A673 (cell line): Measurements from ENCODE around the gene JAGN1. TPM values are rescaled to one million over a fixed set of nuclear protein-coding genes. Genes with fewer than 3 reads are reported as not detected.

ENCODE experiments used
- BruUV-seq: library from RNA; stranded (reverse); fragments of 400-500 nt; replicated peaks from 2 replicates; lab custom pipeline; 2021; lab: Mats Ljungman, UMichigan
- CTCF ChIA-PET: fragments of 300-600 bp; sonication (Branson Sonifier 250); formaldehyde crosslinking; loops from one replicate; lab custom pipeline; 2022; ENCODE audit warnings: antibody characterized with exemption; lab: Charles Lee
- POLR2A ChIA-PET: fragments of 300-600 bp; sonication (Branson Sonifier 250); formaldehyde crosslinking; loops from one replicate; lab custom pipeline; 2022; ENCODE audit warnings: antibody characterized with exemption; ENCODE audit not compliant: low non-redundant PET; lab: Charles Lee
- DNase-seq: peaks from one replicate; pipeline ENCODE4 v3.0.0-alpha.2; 2015; ENCODE audit warnings: low spot score
- H3K27ac ChIP-seq: fragments of 200-600 bp; sonication (generic); 2 replicates; pipeline ENCODE4 v1.5.1; 2016; ENCODE audit warnings: mixed run types, low read depth, mild to moderate bottlenecking, mixed read lengths, antibody characterized with exemption, low read length; ENCODE audit not compliant: poor library complexity, severe bottlenecking
- H3K27me3 ChIP-seq: fragments of 200-600 bp; sonication (generic); replicated peaks from 2 replicates; pipeline ENCODE4 v1.6.1; 2017; ENCODE audit warnings: mixed run types, low read depth, mild to moderate bottlenecking, mixed read lengths, antibody characterized with exemption, low read length; ENCODE audit not compliant: insufficient read depth, poor library complexity
- H3K36me3 ChIP-seq: fragments of 200-600 bp; sonication (generic); 2 replicates; pipeline ENCODE4 v1.6.1; 2016; ENCODE audit warnings: mixed run types, mild to moderate bottlenecking, mixed read lengths, antibody characterized with exemption, low read length; ENCODE audit not compliant: insufficient read depth, poor library complexity, severe bottlenecking
- H3K4me1 ChIP-seq: fragments of 200-600 bp; sonication (generic); 2 replicates; pipeline ENCODE4 v1.6.1; 2017; ENCODE audit warnings: mixed run types, mild to moderate bottlenecking, mixed read lengths, antibody characterized with exemption, low read length; ENCODE audit not compliant: insufficient read depth, poor library complexity, severe bottlenecking
- H3K4me3 ChIP-seq: fragments of 200-600 bp; sonication (generic); 2 replicates; pipeline ENCODE4 v1.5.1; 2016; ENCODE audit warnings: low read depth, mixed run types, mild to moderate bottlenecking, mixed read lengths, low read length; ENCODE audit not compliant: poor library complexity, severe bottlenecking
- H3K9me3 ChIP-seq: fragments of 200-600 bp; sonication (generic); 2 replicates; pipeline ENCODE4 v1.6.1; 2016; ENCODE audit warnings: mixed run types, low read depth, mild to moderate bottlenecking, mixed read lengths, antibody characterized with exemption, low read length; ENCODE audit not compliant: poor library complexity, severe bottlenecking
- EZH2 ChIP-seq: fragments of 200-600 bp; sonication (generic); IDR thresholded peaks from 2 replicates; pipeline ENCODE4 v1.6.1; 2017; ENCODE audit warnings: borderline replicate concordance, low read depth, mild to moderate bottlenecking, mixed read lengths, antibody characterized with exemption, low read length; ENCODE audit not compliant: poor library complexity, severe bottlenecking
- intact Hi-C: fragments of 100-400 bp; cut with micrococcal nuclease; formaldehyde crosslinking; loops from one replicate; pipeline ENCODE4 v1.10.0; 2022; ENCODE audit not compliant: unreplicated experiment
- total RNA-seq: library from RNA; stranded (reverse); gene quantifications from 2 replicates; pipeline ENCODE4 v1.2.3, GENCODE V29; 2021
- TF ChIP-seq, protein P1 (sequence below): fragments of 300-800, 200-600 bp; sonication (generic); conservative IDR thresholded peaks from 2 replicates; pipeline ENCODE4 v1.5.1; 2017; ENCODE audit warnings: low read depth, mild to moderate bottlenecking, antibody characterized with exemption, low read length, moderate library complexity, mixed read lengths

JAGN1 gene
- total RNA-seq, 1 experiment from 2014 or later: 38.1 TPM

- Histone ChIP-seq H3K36me3 (no peaks in the 10 kb centered on the region), H3K27ac (no peak overlapping the region), H3K27me3 (no peaks in the 10 kb centered on the region), H3K9me3 (no peaks in the 10 kb centered on the region), H3K4me1 (peaks cover 15% of the 10 kb centered on the region), H3K4me3 (no peak overlapping the region)
- TF ChIP-seq, protein P1, sequence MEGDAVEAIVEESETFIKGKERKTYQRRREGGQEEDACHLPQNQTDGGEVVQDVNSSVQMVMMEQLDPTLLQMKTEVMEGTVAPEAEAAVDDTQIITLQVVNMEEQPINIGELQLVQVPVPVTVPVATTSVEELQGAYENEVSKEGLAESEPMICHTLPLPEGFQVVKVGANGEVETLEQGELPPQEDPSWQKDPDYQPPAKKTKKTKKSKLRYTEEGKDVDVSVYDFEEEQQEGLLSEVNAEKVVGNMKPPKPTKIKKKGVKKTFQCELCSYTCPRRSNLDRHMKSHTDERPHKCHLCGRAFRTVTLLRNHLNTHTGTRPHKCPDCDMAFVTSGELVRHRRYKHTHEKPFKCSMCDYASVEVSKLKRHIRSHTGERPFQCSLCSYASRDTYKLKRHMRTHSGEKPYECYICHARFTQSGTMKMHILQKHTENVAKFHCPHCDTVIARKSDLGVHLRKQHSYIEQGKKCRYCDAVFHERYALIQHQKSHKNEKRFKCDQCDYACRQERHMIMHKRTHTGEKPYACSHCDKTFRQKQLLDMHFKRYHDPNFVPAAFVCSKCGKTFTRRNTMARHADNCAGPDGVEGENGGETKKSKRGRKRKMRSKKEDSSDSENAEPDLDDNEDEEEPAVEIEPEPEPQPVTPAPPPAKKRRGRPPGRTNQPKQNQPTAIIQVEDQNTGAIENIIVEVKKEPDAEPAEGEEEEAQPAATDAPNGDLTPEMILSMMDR: peak; percentile 25; the same call in 1 of the 2 replicates
- no peak for TF ChIP-seq EZH2
- no TSS peak for BruUV-seq
- ChIA-PET POLR2A (no interaction called here), CTCF (no interaction called here)
- intact Hi-C loops: no loop called here
- DNase-seq: peak; percentile 22
Observed at GRCh38 chr3:9930804-9931418, 40.5 kb downstream of the JAGN1 start.

GRCh38 chr3:9932535-9932842, 42.1 kb downstream of the JAGN1 start:
- no TSS peak for BruUV-seq
- TF ChIP-seq, protein P1: no peak
- no peak for TF ChIP-seq EZH2
- Histone ChIP-seq H3K4me3 (peak overlapping the region; percentile 65), H3K27me3 (no peaks in the 10 kb centered on the region), H3K4me1 (peaks cover 15% of the 10 kb centered on the region), H3K9me3 (no peaks in the 10 kb centered on the region), H3K36me3 (peaks cover 7% of the 10 kb centered on the region), H3K27ac (peak overlapping the region; percentile 87)
- intact Hi-C loops: no loop called here
- CTCF ChIA-PET: interaction anchor here (0.6 to 2.0 kb wide), 5 partner anchors 10 to 68 kb away, joined by 3 to 27 read pairs (median 4); no protein-coding TSS in a partner anchor
- POLR2A ChIA-PET: no interaction called here
- DNase-seq: no peak

DNA sequence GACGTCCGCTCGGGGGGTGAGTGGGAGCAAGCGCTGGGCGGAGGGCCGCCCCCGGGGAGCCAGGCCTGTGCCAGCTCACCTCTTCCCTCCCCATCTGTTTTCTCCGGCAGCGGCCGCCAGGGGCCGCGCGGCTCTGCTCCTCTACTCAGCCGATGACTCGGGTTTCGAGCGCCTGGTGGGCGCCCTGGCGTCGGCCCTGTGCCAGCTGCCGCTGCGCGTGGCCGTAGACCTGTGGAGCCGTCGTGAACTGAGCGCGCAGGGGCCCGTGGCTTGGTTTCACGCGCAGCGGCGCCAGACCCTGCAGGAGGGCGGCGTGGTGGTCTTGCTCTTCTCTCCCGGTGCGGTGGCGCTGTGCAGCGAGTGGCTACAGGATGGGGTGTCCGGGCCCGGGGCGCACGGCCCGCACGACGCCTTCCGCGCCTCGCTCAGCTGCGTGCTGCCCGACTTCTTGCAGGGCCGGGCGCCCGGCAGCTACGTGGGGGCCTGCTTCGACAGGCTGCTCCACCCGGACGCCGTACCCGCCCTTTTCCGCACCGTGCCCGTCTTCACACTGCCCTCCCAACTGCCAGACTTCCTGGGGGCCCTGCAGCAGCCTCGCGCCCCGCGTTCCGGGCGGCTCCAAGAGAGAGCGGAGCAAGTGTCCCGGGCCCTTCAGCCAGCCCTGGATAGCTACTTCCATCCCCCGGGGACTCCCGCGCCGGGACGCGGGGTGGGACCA, 42.6 kb downstream of the JAGN1 start:
- peak overlapping the region; percentile 87 for H3K27ac ChIP-seq
- DNase-seq: peak; percentile 88
- no peaks in the 10 kb centered on the region for H3K9me3 ChIP-seq
- peak overlapping the region; percentile 65 for H3K4me3 ChIP-seq
- CTCF ChIA-PET: interaction anchor here (0.6 to 2.0 kb wide), 5 partner anchors 10 to 68 kb away, joined by 3 to 27 read pairs (median 4); no protein-coding TSS in a partner anchor
- TF ChIP-seq EZH2: no peak
- TF ChIP-seq, protein P1: peak; percentile 83
- H3K36me3 ChIP-seq: peaks cover 7% of the 10 kb centered on the region
- POLR2A ChIA-PET: no interaction called here
- BruUV-seq: no TSS peak
- H3K4me1 ChIP-seq: peaks cover 15% of the 10 kb centered on the region
- no peaks in the 10 kb centered on the region for H3K27me3 ChIP-seq
- intact Hi-C loops: no loop called here
